KMS-11 (cell line): ENCODE measurements around the gene TANC1.
A peak's percentile ranks its signal among the peaks of the same experiment; 100 is the strongest.

Experiments used
- H2AFZ ChIP-seq: fragments of 200-600 bp; sonication (generic); 2 replicates; pipeline ENCODE4 v1.6.1; 2016; ENCODE audit warnings: antibody characterized with exemption, mixed run types, low read depth
- H3K27ac ChIP-seq: fragments of 200-600 bp; sonication (generic); 2 replicates; pipeline ENCODE4 v1.6.1; 2016; ENCODE audit warnings: mild to moderate bottlenecking, mixed run types
- H3K27me3 ChIP-seq: fragments of 200-600 bp; sonication (generic); 2 replicates; pipeline ENCODE4 v1.6.1; 2017; ENCODE audit warnings: mild to moderate bottlenecking, low read depth, mixed run types, moderate library complexity; ENCODE audit not compliant: insufficient read depth
- H3K36me3 ChIP-seq: fragments of 200-600 bp; sonication (generic); 2 replicates; pipeline ENCODE4 v1.6.1; 2017; ENCODE audit warnings: mild to moderate bottlenecking, mixed run types; ENCODE audit not compliant: insufficient read depth
- H3K4me1 ChIP-seq: fragments of 200-600 bp; sonication (generic); 2 replicates; pipeline ENCODE4 v1.6.1; 2016; ENCODE audit warnings: mild to moderate bottlenecking, low read depth, mixed run types; ENCODE audit not compliant: poor library complexity, severe bottlenecking
- H3K4me2 ChIP-seq: fragments of 200-600 bp; sonication (generic); 2 replicates; pipeline ENCODE4 v1.7.0; 2016; ENCODE audit warnings: mild to moderate bottlenecking, mixed run types
- H3K4me3 ChIP-seq: fragments of 200-600 bp; sonication (generic); IDR thresholded peaks from 2 replicates; pipeline ENCODE4 v1.6.1; 2017; ENCODE audit warnings: low read depth, low read length, mixed read lengths; ENCODE audit not compliant: insufficient read depth
- H3K79me2 ChIP-seq: fragments of 200-600 bp; sonication (generic); 2 replicates; pipeline ENCODE4 v1.6.1; 2016; ENCODE audit warnings: low read depth, mixed run types; ENCODE audit not compliant: insufficient read depth
- H3K9ac ChIP-seq: fragments of 200-600 bp; sonication (generic); 2 replicates; pipeline ENCODE4 v1.6.1; 2016; ENCODE audit warnings: mild to moderate bottlenecking, mixed run types
- H4K20me1 ChIP-seq: fragments of 200-600 bp; sonication (generic); 2 replicates; pipeline ENCODE4 v1.6.1; 2016; ENCODE audit warnings: mild to moderate bottlenecking, mixed run types; ENCODE audit not compliant: insufficient read depth
- CTCF ChIP-seq: fragments of 200-600 bp; sonication (generic); conservative IDR thresholded peaks from 2 replicates; pipeline ENCODE4 v1.6.1; 2017; ENCODE audit warnings: low read depth, mild to moderate bottlenecking, antibody characterized with exemption, low read length, moderate library complexity, mixed read lengths

The TANC1 gene

GRCh38 chr2:158995677-158996049 is 27.2 kb downstream of the TANC1 start:
- no peak overlapping the region; the same call in 1 of the 2 replicates for H3K4me2 ChIP-seq
- peaks cover 96% of the 10 kb centered on the region for H3K79me2 ChIP-seq
- TF ChIP-seq CTCF, result no peak
- H3K4me3 ChIP-seq, result no peak overlapping the region
- H3K27ac ChIP-seq, result peak overlapping the region; percentile 19; the same call in 1 of the 2 replicates
- H3K9ac ChIP-seq, result no peak overlapping the region
- H3K36me3 ChIP-seq, result no peaks in the 10 kb centered on the region
- H4K20me1 ChIP-seq, result no peaks in the 10 kb centered on the region
- H2AFZ ChIP-seq, result no peak overlapping the region
- H3K27me3 ChIP-seq, result no peaks in the 10 kb centered on the region
- peaks cover 87% of the 10 kb centered on the region for H3K4me1 ChIP-seq

GRCh38 chr2:158996378-158996993 is 28.0 kb downstream of the TANC1 start:
- Histone ChIP-seq H3K4me1 (peaks cover 87% of the 10 kb centered on the region), H3K27ac (no peak overlapping the region), H3K79me2 (peaks cover 92% of the 10 kb centered on the region), H4K20me1 (no peaks in the 10 kb centered on the region), H2AFZ (no peak overlapping the region), H3K4me2 (no peak overlapping the region), H3K9ac (no peak overlapping the region), H3K4me3 (no peak overlapping the region), H3K27me3 (no peaks in the 10 kb centered on the region), H3K36me3 (no peaks in the 10 kb centered on the region)
- peak; percentile 80 for TF ChIP-seq CTCF

- Histone ChIP-seq H2AFZ (no peak overlapping the region), H3K9ac (no peak overlapping the region), H3K27ac (no peak overlapping the region), H3K4me1 (peaks cover 94% of the 10 kb centered on the region), H3K4me3 (no peak overlapping the region), H3K27me3 (no peaks in the 10 kb centered on the region), H3K4me2 (no peak overlapping the region), H4K20me1 (no peaks in the 10 kb centered on the region), H3K36me3 (no peaks in the 10 kb centered on the region), H3K79me2 (peaks cover 88% of the 10 kb centered on the region)
- no peak for TF ChIP-seq CTCF
Observed at GRCh38 chr2:158997037-158997790, 28.8 kb downstream of the TANC1 start.

GRCh38 chr2:158998551-158999248 is 30.3 kb downstream of the TANC1 start:
- Histone ChIP-seq H3K4me2 (peak overlapping the region; percentile 7; the same call in 1 of the 2 replicates), H4K20me1 (0 out of 2 replicates have a peak, but pooled peaks cover 4% of the 10 kb centered on the region), H3K4me1 (peaks cover 98% of the 10 kb centered on the region)

More at GRCh38 chr2:158998551-158999248, 30.3 kb downstream of the TANC1 start:
- TF ChIP-seq CTCF, result no peak
- Histone ChIP-seq H3K27me3 (no peaks in the 10 kb centered on the region), H3K4me3 (no peak overlapping the region), H3K9ac (no peak overlapping the region), H3K79me2 (peaks cover 84% of the 10 kb centered on the region), H3K27ac (no peak overlapping the region), H3K36me3 (no peaks in the 10 kb centered on the region), H2AFZ (no peak overlapping the region)
